ENCODE data around the gene GRPEL1.

GRPEL1 gene

GRCh38 chr4:7023901-7024300 lies 44.0 kb downstream of the GRPEL1 start:
- DNase-seq (ENCODE audit: low read depth in 3 of 3), result no peak

- DNase-seq (ENCODE audit: low read depth in 3 of 3), result no peak
Observed at GRCh38 chr4:7023486-7023885, 44.4 kb downstream of the GRPEL1 start.

GRCh38 chr4:7021930-7022664 lies 45.8 kb downstream of the GRPEL1 start:
- DNase-seq (ENCODE audit: low read depth in 3 of 3), result no peak

- no peak for DNase-seq (ENCODE audit: low read depth in 3 of 3)
Observed at GRCh38 chr4:7021355-7021754, 46.5 kb downstream of the GRPEL1 start.

- DNase-seq (ENCODE audit: low read depth in 3 of 3), result no peak
Observed at GRCh38 chr4:7020856-7021255, 47.0 kb downstream of the GRPEL1 start.

GRCh38 chr4:7020290-7020689 lies 47.6 kb downstream of the GRPEL1 start:
- no peak for DNase-seq (ENCODE audit: low read depth in 3 of 3)

- no peak for DNase-seq (ENCODE audit: low read depth in 3 of 3)
Observed at GRCh38 chr4:7019367-7019766, 48.5 kb downstream of the GRPEL1 start.

GRCh38 chr4:7018281-7018680 lies 49.6 kb downstream of the GRPEL1 start:
- no peak for DNase-seq (ENCODE audit: low read depth in 3 of 3)

GRCh38 chr4:7017446-7018048 lies 50.3 kb downstream of the GRPEL1 start:
- no peak for DNase-seq (ENCODE audit: low read depth in 3 of 3)

GRCh38 chr4:7016512-7016911 lies 51.4 kb downstream of the GRPEL1 start:
- DNase-seq (ENCODE audit: low read depth in 3 of 3), result no peak

- DNase-seq (ENCODE audit: low read depth in 3 of 3), result no peak
Observed at GRCh38 chr4:7016086-7016485, 51.8 kb downstream of the GRPEL1 start.

- no peak for DNase-seq (ENCODE audit: low read depth in 3 of 3)
Observed at GRCh38 chr4:7015383-7016035, 52.4 kb downstream of the GRPEL1 start.

GRCh38 chr4:7014815-7015214 lies 53.0 kb downstream of the GRPEL1 start:
- no peak for DNase-seq (ENCODE audit: low read depth in 3 of 3)

- DNase-seq (ENCODE audit: low read depth in 3 of 3), result no peak
Observed at GRCh38 chr4:7013175-7013574, 54.7 kb downstream of the GRPEL1 start.

- no peak for DNase-seq (ENCODE audit: low read depth in 3 of 3)
Observed at GRCh38 chr4:7009564-7009963, 58.3 kb downstream of the GRPEL1 start.
